NCI-H1417 treated with DMSO at 0.1 percent for 48 hours (cell line): ENCODE data around the gene CACNA1E.

Experiments
- DNase-seq: peaks from one replicate; lab custom pipeline; 2025; lab: John Stamatoyannopoulos, UW

The CACNA1E gene

DNA sequence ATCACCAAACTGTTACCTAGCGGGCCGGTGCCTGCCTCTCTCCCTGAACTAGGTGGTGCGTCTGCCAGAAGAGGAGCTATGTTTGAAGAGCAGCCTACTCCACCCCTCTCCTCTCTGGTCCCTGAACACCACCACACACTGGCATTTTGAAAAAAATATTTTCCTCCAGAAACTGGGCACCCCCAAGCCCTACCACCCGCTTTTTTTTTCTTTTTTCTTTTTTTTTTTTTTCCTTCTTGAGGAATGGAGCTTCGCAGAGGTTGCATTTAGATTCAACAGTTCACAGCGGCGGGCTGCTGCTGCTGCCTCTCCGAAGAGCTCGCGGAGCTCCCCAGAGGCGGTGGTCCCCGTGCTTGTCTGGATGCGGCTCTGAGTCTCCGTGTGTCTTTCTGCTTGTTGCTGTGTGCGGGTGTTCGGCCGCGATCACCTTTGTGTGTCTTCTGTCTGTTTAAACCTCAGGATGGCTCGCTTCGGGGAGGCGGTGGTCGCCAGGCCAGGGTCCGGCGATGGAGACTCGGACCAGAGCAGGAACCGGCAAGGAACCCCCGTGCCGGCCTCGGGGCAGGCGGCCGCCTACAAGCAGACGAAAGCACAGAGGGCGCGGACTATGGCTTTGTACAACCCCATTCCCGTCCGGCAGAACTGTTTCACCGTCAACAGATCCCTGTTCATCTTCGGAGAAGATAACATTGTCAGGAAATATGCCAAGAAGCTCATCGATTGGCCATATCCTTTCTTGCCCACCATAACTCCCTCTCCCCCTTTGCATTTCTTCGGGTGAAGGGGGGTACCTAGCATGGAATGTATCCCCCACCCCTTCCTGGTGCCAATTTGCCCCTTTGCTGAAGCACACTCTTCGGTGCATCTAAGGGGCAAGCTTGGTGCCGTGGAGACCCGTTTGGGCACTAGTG lies at the start of gene CACNA1E:
TSS of gene CACNA1E (plus strand) at position 233 of the 911 bp plus-strand sequence. CDS start at position 461, 228 bp downstream.
- no peak for DNase-seq

DNA sequence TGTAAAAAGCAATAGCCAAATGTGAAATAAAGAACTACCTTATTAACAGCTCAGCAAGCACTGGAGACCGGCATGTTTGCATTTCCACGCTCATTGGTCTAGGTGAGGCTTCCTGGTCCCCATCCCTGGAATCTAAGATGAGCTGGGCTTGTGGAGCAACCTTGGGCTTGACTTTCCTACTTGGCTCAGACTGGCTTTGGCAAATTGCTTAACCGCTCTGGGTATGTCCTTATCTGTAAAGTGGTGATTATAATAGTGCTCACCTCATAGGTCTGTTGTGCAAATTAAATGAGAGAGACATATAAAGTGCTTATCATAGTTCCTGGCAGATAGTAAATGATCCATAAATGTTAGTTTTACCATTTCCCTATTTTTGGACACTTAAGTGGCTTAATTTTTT lies 49.4 kb upstream of the CACNA1E start:
- DNase-seq, result no peak

DNA sequence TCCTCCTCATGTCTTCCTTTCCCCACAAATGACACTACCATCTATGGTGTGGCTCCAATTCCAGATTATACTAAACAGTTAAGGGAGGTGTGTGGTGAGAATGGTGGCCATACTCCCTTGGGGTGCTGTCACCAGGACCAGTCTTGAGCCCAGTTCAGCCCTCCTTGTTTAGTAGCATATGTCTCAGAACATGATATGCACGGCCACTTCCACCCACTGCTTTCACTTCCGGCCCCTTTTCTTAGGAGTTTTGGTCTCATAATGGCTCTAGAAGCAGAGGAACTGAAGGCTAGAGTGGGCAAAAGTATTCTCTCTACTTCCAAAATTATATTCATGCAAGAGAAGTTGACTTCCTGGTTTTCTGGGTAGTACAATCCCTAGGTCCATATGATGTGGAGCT lies 45.3 kb upstream of the CACNA1E start:
- no peak for DNase-seq

DNA sequence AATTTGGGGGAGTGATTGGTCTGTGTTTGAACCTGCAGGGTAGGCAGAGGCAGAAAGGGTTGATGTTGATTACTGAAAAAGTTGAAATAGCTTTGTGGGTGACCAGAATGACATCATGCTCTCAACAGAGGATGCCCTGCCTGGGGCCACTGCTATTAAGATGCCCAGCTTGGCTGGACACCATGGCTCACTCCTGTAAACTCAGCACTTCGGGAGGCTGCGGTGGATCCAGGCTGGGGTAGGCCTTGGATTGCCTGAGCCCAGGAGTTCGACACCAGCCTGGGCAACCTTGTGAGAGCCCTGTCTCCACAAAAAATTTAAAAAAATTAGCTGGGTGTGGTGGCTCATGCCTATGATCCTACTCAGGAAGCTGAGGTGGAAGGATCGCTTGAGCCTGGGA lies 42.8 kb upstream of the CACNA1E start:
- no peak for DNase-seq

DNA sequence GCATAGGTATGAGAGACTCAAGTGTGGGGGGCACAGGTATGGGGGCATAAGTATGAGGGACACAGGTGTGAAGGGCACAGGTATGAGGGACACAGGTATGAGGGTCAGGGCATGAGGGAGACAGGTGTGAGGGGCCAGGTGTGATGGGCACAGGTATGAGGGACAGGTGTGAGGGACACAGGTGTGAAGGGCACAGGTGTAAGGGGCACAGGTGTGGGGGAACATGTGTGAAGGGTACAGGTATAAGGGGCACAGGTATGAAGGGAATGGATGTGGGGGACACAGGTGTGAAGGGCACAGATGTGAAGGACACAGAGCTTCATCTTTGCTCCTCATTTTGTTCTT lies 41.2 kb upstream of the CACNA1E start:
- no peak for DNase-seq

DNA sequence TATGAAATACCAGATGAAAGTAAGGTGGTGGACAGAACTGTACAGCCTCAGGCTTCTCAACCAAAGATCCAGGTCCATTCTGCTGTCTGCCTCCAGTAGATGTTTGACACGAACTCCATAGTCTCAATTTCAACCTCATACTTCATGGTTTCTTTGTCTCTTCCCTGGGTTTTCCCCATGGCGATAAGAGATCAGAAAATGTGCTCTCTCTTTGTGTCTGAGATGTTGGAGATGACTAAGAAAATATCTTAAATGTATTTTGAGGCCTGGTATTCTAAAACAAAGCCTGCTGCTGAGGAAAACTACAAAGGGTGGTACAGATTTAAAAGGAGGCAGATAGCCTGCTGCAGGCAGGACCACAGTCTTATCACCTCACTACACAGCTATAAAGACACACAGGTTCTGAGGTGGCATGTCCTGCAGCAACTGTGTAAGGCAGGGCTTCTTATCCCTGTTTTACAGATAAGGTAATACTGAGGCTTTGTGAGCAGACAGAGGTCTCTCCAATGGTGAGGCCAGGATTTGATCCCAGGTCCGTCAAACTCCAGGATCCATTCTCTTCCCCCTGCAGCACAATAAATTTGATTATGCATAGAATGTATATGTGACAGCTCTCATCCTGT lies 40.0 kb upstream of the CACNA1E start:
- DNase-seq, result no peak

DNA sequence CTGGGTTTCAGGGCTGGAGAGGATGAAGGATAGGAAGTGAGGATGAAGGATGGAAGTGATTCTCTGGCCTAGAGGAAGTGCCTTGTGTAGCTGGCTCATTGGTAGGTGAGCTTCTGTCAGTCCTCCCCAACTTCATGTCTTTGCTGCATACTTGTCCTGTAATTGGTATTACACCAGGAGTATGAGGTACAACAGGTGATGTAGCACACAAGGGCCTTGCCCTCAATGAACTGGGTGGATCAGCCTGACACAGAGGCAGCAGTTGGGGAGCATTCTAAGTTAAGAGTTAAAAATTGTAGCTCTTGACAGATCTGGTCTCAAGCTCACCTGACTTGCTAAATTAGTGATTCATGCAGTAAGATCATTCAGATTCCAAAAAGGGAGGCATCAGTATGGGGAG lies 37.9 kb upstream of the CACNA1E start:
- no peak for DNase-seq

DNA sequence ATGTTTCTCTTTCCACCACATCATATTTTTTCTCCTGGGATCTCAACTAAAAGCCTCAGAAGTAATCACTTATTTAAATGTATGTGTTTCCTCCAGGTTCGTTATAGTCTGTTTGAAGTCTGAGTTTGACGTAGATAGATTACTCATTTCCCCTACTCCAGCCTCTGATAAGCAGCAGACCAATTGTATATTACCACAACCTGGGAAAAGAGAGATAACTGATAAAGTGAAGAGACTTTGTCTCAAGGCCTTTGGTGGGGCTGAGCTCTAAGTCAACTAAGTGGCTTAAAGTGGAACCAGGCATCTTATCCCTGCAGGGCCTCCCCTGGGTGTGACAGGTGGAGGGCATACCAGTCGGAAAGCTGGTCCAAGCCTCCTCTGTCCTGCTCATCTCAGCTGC lies 34.9 kb upstream of the CACNA1E start:
- no peak for DNase-seq

DNA sequence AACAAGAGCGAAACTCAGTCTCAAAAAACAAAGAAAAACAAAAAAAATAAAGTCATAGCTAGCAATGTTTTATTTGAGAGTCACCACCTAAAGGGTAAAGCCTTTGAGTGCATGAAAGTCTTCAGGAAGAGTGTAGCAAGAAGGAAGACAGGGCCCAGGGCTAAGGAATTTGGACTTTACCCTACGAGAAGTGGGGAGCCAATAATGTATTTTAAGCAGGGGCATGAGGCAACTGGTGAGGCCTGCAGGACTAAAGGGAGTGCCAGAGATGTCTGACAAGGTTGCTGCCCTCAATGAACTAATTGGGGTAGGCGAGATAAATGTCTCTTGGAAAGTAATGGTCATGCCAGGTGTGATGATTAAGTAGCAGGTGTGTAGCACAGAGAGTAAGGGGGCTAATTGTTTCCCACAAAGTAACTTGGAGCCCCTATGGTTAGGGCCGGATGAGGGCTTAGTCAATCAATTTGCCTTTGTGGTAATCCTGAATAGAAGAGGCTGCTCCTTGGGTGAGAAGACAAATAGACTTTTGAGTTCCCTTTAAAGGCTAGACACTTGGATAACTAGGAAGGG lies 31.6 kb upstream of the CACNA1E start:
- DNase-seq, result no peak

DNA sequence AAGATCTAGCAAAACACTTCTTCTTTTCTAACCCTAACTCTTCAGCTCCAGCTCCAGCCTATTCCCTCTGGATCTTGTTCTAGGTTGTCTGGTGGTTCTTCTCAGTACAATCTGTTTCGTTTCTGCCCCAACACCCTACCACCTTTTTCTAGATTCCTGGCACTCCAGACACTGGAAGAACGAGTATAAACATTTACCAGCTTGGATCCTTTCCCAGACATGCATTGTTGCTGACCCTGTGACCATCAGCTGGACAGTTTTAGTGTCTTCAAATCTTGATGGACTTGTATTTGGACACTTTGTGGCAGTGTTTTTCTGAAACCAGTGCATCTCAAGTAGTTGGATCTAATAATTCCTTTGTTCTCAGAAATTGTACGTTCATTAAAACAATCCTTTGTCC lies 30.6 kb upstream of the CACNA1E start:
- no peak for DNase-seq

DNA sequence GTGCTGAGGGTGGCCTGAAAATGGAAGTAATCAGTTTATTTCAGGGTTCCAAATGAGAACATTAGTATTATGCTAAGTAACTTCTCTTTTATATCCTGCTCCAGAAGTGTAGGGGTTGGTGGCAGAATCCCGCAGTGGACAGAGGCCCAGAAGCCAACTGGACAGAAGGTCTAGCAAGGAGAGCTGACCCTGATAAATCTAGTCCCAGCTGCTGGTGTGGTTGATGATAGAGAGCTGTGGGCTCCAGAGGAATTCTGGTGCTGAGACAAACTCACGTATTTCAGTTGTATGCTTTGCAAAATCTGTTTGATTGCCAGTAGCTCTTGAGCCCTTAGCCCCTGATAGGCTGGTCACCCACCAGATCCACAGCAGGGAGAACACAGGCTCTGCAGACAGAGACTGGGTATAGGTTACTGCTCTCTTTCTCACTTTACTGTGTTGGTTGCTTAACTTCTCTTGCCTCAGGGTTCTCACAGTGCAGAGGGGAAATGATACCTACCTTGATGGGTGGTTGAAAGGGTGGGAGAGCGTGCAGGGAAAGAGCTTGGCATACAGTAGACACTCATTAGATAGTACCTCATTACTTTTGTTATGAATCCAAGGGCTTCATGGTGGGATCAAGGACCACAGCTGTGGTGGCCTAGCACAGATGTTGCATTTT lies 29.6 kb upstream of the CACNA1E start:
- DNase-seq, result no peak

DNA sequence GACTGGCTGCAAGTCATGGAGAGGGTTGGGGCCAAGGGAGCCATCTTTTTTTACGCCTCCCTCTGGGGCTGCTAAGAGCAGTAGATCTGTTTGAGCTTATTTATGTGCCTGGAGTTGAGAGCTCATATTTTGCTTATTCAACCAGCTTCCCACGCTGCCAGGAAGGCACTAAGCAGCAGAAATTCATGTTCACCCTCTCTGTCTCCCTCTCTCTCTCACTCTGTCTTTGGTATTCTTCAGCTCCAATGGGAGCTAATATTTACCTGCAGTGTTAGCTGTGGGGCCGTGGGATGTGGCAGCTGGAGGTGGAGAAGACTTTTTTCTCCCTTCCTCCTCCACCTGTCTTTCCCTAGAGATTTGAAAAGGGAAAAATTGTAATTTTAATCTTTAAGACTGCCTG lies 26.8 kb upstream of the CACNA1E start:
- no peak for DNase-seq

DNA sequence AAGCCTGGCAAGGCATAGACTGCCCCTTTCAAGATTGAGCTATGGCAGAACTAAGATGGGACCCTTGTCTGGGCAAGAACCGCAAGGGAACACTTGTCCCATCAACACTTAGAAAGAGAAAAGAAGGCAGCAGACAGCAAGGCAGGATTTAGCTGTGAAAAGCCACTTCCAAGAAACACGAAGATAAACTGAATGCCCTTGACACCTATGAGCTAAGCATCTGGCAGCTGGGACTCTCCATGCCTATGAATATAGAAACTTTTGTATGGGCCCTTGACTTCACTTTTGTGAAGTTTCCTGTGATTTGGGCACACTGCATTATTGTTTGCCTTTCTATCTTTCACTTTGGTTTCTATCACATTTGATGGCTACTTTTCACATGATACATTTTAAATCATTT lies 24.9 kb upstream of the CACNA1E start:
- no peak for DNase-seq

DNA sequence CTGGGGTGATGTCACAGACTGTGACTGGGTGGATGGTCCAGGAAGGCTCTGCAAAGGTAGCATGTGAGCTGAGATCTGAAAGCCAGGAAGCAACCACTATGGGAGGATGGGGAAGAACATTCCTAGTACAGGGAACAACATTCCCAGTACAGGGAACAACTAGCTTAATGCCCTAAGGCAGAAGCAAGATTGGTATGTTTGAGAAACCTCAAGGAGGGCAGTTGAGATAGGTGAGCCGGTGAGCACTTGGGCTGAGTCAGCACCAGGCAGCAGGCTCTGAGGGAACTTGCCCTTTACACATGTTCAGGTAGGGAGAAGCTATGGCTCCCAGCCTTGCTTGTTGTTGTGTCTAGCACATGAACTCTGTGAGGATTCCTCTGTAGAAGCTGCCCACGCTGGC lies 24.2 kb upstream of the CACNA1E start:
- DNase-seq, result no peak

DNA sequence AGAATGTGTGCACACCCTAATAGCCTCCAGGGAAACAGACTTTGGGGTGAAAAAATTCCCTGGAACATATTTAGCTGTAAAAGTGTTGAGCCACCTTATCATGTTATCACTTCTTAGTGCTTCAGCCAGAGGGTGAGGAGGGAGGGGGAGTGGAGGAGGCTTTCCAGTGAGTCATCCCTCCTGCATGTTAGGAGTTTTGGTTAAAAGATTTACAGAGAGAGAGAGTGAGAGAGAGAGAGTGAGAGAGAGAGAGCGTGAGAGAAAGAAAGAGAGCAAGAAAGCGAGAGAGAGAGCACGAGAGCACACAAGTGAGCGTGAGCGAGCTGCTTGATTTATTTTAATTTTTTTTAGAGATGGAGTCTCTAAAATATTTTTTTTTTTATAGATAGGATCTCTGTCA lies 13.5 kb upstream of the CACNA1E start:
- DNase-seq, result no peak

DNA sequence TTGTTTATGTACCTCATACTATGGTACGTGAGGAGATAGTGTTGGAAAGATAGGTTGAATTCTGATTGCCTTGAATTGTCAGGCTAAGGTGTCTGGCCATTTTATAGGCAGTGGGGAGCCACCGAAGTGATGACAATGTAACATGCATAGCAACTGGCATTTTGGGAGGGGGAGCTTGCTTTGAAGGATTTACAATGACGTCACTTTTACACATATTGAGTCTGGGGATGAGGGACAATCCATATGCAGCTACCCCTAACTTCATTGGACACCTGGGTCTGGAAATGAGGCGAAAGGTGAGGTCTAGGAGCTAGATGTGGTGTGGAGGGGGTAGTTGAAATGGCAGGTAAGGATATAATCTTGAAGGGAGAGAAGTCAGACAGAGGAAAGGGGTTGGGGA lies 7.7 kb upstream of the CACNA1E start:
- DNase-seq, result no peak

DNA sequence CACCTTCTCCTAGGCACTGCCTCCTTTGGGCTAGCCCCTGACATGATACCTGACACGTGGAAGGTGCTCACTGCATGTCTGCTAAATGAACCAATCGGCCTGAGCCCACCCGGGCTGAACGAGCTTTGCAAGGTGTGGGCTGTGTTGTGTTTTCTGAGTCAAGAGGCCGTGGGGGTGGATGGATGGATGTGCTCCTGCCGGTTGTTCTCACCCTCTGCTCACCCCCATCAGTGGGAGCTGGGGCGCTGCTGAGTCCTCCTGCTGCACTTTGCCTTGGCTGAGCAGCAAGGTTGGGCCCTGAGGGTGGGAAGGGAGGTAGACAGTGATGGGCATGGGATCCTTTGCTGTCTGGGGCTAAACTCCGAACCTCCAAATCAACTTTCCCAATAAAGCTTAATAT lies 6.7 kb upstream of the CACNA1E start:
- DNase-seq, result no peak

DNA sequence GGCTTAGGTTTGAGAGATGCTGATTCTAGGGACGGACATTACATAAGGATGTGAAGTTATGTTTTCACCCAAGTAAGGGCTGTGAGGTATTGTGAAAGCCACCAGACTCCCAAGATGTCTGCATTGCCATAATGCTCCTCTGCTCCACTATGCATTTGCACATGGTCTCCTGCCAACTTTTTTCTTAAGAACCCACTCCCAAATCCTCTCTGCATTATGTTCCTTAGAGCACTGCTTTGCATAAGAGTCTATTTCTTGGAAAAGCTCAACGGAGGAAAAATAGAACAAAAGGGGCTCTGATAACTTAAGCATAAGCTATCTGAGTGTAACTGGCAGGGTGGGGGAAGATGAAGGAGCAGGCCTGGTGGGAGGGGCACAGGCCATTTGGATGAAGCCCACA lies 5.0 kb upstream of the CACNA1E start:
- no peak for DNase-seq

DNA sequence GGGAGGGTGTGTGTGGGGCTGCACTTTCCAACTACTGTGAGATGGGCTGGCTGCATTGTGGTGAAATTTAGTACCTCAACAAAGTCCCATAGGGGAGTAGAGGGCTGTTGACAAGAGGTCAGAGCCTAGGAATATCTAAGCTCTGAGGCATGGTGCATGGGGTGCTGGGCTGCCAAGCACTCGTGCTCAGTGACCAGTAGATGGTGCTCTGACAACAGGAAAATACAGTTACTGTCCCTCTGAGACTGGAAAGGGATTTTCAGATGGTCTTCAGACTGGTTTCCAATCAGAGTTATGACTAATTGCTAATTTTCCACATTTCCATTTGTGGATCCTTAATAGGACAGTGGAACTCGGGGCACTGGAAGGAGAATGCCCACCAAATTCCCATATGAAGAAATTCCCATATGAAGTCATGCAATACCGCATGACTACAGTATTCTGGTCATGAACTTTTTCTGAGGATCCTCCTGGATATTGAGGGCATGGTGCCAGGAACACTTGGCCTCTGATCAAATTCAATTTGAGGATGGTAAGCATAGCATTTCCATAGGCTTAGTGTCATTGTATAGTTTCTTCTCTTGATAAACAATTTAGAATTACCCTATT lies 4.1 kb upstream of the CACNA1E start:
- DNase-seq, result peak; percentile 52

DNA sequence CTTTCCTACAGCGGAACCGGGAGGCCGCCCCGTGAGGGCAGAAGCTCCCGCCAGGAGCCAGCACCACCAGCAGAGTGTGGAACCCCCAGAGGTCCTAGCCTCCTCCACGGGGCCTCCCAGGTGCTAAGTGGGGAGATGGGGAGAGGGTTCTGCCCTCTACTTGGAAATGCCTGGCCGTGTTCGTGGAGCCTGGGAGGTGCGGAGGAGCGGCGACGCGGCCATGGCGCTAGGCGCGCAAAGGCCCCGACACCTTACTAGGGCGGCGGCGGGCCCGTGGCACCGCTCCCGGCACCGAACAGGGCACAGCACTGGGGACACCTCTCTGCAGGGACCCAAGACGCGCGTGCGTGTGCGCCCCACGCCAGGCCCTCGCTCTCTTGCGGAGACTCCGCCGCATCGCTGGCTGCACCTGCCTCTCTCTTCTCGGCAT lies 1.3 kb upstream of the CACNA1E start:
- DNase-seq, result no peak

DNA sequence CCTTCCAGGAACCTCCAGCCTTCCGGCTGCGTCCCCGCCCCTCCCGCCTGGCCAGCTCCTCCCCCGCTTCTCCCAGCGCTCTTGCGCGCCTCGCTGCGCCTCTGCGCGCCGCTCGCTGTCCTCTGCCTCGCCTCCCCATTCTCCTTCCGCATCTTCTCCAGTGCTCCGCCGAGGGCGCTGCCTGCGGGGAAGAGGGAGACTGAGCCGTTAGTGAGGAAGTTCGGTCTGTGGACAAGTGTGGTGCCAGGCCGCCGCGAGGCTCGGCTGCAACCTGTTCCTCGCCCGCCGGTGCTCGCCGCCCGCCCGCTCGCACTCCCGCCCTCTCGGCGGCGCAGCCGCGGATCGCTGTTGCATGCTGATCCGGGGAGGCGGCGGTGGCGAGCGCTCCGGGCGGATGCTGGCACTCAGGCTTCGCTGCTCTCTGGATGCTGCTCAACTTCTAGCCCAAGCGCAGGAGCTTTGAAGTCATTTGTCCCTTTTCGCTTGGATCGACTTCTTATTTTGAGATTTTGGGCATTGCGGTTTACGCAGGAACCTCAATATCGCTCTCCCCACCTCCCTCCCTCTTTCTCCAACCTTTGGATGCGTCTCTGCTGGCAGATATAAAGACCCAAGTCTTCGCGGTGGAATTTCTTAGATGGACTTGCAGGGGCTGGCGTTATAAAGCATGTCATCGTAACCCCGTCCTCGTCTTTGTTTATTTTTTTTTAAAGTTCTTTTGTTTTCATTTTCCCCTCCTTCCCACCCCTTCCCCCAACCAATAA lies 614 bp upstream of the CACNA1E start:
- DNase-seq, result no peak

DNA sequence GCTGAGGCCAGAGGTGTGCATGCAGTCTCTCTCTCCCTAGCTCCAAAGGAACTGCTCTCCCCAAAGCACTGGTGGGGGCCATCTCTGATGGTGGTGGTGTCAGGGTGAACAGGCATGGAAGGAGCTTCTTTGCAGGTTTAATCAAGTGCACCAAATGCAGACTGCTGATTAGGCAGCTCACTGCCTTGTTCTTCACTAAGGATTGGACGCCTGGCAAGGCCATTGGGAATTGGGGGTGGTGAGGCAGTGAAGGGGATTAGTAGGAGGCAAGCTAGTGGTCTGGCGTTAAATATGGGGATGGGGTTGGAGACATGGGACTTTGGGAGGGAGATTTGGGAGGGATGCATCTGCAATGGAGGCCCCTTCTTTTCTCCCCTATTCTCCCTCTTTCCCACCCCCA lies 1.5 kb downstream of the CACNA1E start:
- no peak for DNase-seq
